ENCODE results near the gene TCTN3. TPM values are rescaled to one million over a fixed set of nuclear protein-coding genes. Genes with fewer than 3 reads are reported as not detected.

TCTN3 gene, protein sequence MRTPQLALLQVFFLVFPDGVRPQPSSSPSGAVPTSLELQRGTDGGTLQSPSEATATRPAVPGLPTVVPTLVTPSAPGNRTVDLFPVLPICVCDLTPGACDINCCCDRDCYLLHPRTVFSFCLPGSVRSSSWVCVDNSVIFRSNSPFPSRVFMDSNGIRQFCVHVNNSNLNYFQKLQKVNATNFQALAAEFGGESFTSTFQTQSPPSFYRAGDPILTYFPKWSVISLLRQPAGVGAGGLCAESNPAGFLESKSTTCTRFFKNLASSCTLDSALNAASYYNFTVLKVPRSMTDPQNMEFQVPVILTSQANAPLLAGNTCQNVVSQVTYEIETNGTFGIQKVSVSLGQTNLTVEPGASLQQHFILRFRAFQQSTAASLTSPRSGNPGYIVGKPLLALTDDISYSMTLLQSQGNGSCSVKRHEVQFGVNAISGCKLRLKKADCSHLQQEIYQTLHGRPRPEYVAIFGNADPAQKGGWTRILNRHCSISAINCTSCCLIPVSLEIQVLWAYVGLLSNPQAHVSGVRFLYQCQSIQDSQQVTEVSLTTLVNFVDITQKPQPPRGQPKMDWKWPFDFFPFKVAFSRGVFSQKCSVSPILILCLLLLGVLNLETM
- 10 to 100 TPM; 17.6 to 28.6 (median 21.2) TPM for total RNA-seq

GRCh38 chr10:95693668-95694534, at the start of gene TCTN3:
Gene TCTN3 (minus strand): TSS chr10:95693927. CDS start chr10:95693899, 28 bp downstream.
- Histone ChIP-seq H3K4me3 (peak within 1 kb of the TSS; percentile 60 to 90), H3K9me3 (no peaks in the 10 kb centered on the region), H3K27me3 (no peaks in the 10 kb centered on the region), H3K27ac (peak within 1 kb of the TSS; percentile 81 to 90 (median 86)), H3K36me3 (peaks cover 0 to 35% of the 10 kb centered on the region in 2 donors), H3K4me1 (peaks cover 0 to 46% (median 0%) of the 10 kb centered on the region in 3 donors)
- WGBS, 2 donors (ENCODE audit: low coverage in 1 of 2) = 0% methylated on average over 1 to 14 of the region's 53 CpGs
- TF ChIP-seq POLR2AphosphoS5 (IDR thresholded peaks at IDR 0.05) (peak; percentile 90), CTCF (IDR thresholded peaks at IDR 0.05) (peak; percentile 94 to 100 (median 100)), POLR2A (IDR thresholded peaks at IDR 0.05) (peak; percentile 73 to 75), EP300 (IDR thresholded peaks at IDR 0.05) (no peak)
- peak; percentile 100 for ATAC-seq

DNA sequence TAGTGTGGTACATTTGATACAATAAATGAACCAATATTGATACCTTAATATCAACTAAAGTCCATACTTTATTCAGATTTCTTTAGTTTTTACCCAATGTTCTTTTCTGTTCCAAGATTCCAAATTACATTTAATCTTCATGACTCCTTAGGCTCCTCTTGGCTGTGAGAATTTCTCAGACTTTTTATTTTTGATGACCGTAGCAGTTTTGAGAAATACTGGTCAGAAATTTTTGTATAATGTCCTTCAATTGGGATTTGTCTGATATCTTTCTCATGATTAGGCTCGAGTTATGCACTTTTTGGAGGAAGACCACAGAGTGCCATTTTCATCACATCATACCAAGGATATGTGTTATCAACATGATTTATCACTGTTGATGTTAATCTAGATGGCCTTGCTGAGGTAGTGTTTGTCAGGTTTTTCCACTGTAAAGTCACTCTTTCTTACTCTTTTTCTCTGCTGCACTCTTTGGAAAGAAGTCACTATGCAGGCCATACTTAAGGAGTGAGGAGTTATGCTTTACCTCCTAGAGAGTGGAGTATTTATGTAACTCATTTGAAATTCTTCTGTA, 49.3 kb upstream of the TCTN3 start:
- no peak for ATAC-seq
- Histone ChIP-seq H3K27ac (peak overlapping the region in 3 of 4 donors; percentile 39 to 68 (median 65)), H3K4me1 (peaks cover 0 to 13% (median 0%) of the 10 kb centered on the region in 3 donors), H3K9me3 (no peaks in the 10 kb centered on the region), H3K27me3 (no peaks in the 10 kb centered on the region), H3K4me3 (no peak overlapping the region), H3K36me3 (no peaks in the 10 kb centered on the region)
- no peak for TF ChIP-seq POLR2A (IDR thresholded peaks at IDR 0.05)
- TF ChIP-seq CTCF (IDR thresholded peaks at IDR 0.05) = no peak
- no peak for TF ChIP-seq POLR2AphosphoS5 (IDR thresholded peaks at IDR 0.05)
- WGBS, 2 donors (ENCODE audit: low coverage in 1 of 2) = 85 to 93% methylated on average over 2 of the region's 2 CpGs

GRCh38 chr10:95742485-95742884, 48.8 kb upstream of the TCTN3 start:
- ATAC-seq = no peak
- Histone ChIP-seq H3K9me3 (no peaks in the 10 kb centered on the region), H3K4me3 (no peak overlapping the region), H3K27me3 (no peaks in the 10 kb centered on the region), H3K36me3 (no peaks in the 10 kb centered on the region), H3K27ac (peak overlapping the region in 2 of 4 donors; percentile 65 to 68), H3K4me1 (peaks cover 0 to 13% (median 0%) of the 10 kb centered on the region in 3 donors)
- TF ChIP-seq POLR2AphosphoS5 (IDR thresholded peaks at IDR 0.05) = no peak
- no peak for TF ChIP-seq CTCF (IDR thresholded peaks at IDR 0.05)
- TF ChIP-seq POLR2A (IDR thresholded peaks at IDR 0.05) = no peak
- no peak for TF ChIP-seq EP300 (IDR thresholded peaks at IDR 0.05)
- 28 to 33% methylated on average over 3 of the region's 3 CpGs for WGBS, 2 donors (ENCODE audit: low coverage in 1 of 2)

DNA sequence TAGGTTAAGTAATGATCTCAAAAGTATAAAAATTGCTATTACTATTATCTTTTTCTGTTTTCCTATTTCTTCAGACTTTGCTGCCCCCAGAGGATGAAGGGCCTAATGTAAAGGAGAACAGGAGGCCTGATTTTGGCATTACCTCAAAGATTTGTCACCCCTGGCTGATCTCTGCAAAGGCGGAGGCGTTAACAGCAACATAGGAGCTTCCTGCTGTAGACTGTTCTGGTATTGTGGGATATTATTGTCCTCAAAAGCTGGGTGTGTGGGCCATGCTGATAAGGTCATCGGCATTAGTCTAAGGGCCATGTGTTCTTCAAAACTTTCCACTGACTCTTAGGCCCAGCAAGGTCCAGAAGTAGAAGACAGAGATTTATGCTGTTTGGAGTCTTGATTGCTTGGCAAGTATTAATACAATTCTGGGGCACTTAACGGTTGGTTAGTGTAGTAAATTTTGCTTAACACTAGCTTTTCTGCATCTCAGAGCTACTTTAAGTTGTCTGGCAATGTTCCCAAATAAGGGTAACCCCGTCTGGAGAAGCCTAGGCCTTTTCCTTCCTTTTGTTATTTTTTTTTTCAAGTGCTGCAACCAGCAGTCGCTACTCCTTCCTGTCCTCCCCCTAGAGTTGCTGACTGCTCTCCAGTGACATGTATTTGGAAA, 48.2 kb upstream of the TCTN3 start:
- Histone ChIP-seq H3K4me1 (peaks cover 0 to 13% (median 0%) of the 10 kb centered on the region in 3 donors), H3K27ac (peak overlapping the region in 3 of 4 donors; percentile 56 to 68 (median 65)), H3K36me3 (no peaks in the 10 kb centered on the region), H3K9me3 (no peaks in the 10 kb centered on the region), H3K4me3 (no peak overlapping the region), H3K27me3 (no peaks in the 10 kb centered on the region)
- TF ChIP-seq CTCF (IDR thresholded peaks at IDR 0.05) (no peak), POLR2A (IDR thresholded peaks at IDR 0.05) (no peak), EP300 (IDR thresholded peaks at IDR 0.05) (no peak), POLR2AphosphoS5 (IDR thresholded peaks at IDR 0.05) (no peak)
- peak; percentile 83 for ATAC-seq
- 4 to 14% methylated on average over 6 of the region's 6 CpGs for WGBS, 2 donors (ENCODE audit: low coverage in 1 of 2)

All from gastroesophageal sphincter (tissue), 4 donors.